ENCODE results near the gene TPPP3.

DNA sequence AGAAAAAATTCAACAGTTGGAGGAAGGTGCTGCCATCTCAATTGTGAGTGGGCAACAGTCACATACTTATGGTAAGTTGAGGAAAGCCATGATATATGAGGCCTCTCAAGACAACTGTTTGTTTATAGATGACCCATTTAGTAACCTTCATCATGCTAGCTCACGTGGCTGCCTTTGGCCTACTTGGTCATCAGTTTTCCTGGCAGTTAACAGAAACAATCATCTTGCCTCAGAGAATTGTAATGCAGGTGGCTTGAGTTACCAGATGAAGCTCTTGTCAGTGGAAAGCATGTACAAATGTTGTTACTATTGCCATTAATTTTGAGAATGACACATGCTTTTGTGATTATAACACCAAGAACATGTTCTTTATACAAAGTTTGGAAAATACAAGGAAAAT is 14.7 kb downstream of the TPPP3 start:
- TF ChIP-seq ZFP3 (CRISPR knock-in tag; IDR thresholded peaks at IDR 0.05) (no peak), RARB (CRISPR knock-in tag; IDR thresholded peaks at IDR 0.05) (no peak), ZFP30 (CRISPR knock-in tag; IDR thresholded peaks at IDR 0.05) (no peak), ZC3H10 (CRISPR knock-in tag; IDR thresholded peaks at IDR 0.05) (no peak), ARNTL (CRISPR knock-in tag; IDR thresholded peaks at IDR 0.05; ENCODE audit: borderline replicate concordance, low read depth) (no peak), ISL1 (CRISPR knock-in tag; IDR thresholded peaks at IDR 0.05) (no peak), SNAI2 (CRISPR knock-in tag; IDR thresholded peaks at IDR 0.05) (no peak), CSDC2 (CRISPR knock-in tag; IDR thresholded peaks at IDR 0.05) (no peak)
- TF ChIP-seq, protein P1, sequence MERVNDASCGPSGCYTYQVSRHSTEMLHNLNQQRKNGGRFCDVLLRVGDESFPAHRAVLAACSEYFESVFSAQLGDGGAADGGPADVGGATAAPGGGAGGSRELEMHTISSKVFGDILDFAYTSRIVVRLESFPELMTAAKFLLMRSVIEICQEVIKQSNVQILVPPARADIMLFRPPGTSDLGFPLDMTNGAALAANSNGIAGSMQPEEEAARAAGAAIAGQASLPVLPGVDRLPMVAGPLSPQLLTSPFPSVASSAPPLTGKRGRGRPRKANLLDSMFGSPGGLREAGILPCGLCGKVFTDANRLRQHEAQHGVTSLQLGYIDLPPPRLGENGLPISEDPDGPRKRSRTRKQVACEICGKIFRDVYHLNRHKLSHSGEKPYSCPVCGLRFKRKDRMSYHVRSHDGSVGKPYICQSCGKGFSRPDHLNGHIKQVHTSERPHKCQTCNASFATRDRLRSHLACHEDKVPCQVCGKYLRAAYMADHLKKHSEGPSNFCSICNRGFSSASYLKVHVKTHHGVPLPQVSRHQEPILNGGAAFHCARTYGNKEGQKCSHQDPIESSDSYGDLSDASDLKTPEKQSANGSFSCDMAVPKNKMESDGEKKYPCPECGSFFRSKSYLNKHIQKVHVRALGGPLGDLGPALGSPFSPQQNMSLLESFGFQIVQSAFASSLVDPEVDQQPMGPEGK (CRISPR knock-in tag; IDR thresholded peaks at IDR 0.05; ENCODE audit: borderline replicate concordance), result no peak
- TF ChIP-seq, protein P2, sequence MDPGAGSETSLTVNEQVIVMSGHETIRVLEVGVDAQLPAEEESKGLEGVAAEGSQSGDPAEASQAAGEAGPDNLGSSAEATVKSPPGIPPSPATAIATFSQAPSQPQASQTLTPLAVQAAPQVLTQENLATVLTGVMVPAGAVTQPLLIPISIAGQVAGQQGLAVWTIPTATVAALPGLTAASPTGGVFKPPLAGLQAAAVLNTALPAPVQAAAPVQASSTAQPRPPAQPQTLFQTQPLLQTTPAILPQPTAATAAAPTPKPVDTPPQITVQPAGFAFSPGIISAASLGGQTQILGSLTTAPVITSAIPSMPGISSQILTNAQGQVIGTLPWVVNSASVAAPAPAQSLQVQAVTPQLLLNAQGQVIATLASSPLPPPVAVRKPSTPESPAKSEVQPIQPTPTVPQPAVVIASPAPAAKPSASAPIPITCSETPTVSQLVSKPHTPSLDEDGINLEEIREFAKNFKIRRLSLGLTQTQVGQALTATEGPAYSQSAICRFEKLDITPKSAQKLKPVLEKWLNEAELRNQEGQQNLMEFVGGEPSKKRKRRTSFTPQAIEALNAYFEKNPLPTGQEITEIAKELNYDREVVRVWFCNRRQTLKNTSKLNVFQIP (CRISPR knock-in tag; IDR thresholded peaks at IDR 0.05; ENCODE audit: borderline replicate concordance, low read depth), result no peak
- TF ChIP-seq, protein P3, sequence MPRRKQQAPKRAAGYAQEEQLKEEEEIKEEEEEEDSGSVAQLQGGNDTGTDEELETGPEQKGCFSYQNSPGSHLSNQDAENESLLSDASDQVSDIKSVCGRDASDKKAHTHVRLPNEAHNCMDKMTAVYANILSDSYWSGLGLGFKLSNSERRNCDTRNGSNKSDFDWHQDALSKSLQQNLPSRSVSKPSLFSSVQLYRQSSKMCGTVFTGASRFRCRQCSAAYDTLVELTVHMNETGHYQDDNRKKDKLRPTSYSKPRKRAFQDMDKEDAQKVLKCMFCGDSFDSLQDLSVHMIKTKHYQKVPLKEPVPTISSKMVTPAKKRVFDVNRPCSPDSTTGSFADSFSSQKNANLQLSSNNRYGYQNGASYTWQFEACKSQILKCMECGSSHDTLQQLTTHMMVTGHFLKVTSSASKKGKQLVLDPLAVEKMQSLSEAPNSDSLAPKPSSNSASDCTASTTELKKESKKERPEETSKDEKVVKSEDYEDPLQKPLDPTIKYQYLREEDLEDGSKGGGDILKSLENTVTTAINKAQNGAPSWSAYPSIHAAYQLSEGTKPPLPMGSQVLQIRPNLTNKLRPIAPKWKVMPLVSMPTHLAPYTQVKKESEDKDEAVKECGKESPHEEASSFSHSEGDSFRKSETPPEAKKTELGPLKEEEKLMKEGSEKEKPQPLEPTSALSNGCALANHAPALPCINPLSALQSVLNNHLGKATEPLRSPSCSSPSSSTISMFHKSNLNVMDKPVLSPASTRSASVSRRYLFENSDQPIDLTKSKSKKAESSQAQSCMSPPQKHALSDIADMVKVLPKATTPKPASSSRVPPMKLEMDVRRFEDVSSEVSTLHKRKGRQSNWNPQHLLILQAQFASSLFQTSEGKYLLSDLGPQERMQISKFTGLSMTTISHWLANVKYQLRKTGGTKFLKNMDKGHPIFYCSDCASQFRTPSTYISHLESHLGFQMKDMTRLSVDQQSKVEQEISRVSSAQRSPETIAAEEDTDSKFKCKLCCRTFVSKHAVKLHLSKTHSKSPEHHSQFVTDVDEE (CRISPR knock-in tag; IDR thresholded peaks at IDR 0.05), result no peak
- TF ChIP-seq, protein P4, sequence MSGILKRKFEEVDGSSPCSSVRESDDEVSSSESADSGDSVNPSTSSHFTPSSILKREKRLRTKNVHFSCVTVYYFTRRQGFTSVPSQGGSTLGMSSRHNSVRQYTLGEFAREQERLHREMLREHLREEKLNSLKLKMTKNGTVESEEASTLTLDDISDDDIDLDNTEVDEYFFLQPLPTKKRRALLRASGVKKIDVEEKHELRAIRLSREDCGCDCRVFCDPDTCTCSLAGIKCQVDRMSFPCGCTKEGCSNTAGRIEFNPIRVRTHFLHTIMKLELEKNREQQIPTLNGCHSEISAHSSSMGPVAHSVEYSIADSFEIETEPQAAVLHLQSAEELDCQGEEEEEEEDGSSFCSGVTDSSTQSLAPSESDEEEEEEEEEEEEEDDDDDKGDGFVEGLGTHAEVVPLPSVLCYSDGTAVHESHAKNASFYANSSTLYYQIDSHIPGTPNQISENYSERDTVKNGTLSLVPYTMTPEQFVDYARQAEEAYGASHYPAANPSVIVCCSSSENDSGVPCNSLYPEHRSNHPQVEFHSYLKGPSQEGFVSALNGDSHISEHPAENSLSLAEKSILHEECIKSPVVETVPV (CRISPR knock-in tag; IDR thresholded peaks at IDR 0.05), result no peak
- TF ChIP-seq, protein P5, sequence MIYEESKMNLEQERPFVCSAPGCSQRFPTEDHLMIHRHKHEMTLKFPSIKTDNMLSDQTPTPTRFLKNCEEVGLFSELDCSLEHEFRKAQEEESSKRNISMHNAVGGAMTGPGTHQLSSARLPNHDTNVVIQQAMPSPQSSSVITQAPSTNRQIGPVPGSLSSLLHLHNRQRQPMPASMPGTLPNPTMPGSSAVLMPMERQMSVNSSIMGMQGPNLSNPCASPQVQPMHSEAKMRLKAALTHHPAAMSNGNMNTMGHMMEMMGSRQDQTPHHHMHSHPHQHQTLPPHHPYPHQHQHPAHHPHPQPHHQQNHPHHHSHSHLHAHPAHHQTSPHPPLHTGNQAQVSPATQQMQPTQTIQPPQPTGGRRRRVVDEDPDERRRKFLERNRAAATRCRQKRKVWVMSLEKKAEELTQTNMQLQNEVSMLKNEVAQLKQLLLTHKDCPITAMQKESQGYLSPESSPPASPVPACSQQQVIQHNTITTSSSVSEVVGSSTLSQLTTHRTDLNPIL (CRISPR knock-in tag; IDR thresholded peaks at IDR 0.05; ENCODE audit: low read depth), result no peak

Measured in SK-N-SH treated with all-trans-retinoic acid at 6 μM for 48 hours (cell line).